GM12875 (cell line): ENCODE data around the gene DDX41.
A peak's percentile ranks its signal among the peaks of the same experiment; 100 is the strongest.

Source experiments
- H3K4me3 ChIP-seq: one replicate; pipeline ENCODE4 v1.5.1; 2011; ENCODE audit warnings: low read depth, low read length, control low read depth
- CTCF ChIP-seq: IDR thresholded peaks from 2 replicates; pipeline ENCODE4 v1.5.1; 2011; ENCODE audit warnings: low read depth, mild to moderate bottlenecking, control low read depth, inconsistent platforms, low read length, moderate library complexity, borderline replicate concordance; ENCODE audit not compliant: insufficient read depth

The DDX41 gene

DNA sequence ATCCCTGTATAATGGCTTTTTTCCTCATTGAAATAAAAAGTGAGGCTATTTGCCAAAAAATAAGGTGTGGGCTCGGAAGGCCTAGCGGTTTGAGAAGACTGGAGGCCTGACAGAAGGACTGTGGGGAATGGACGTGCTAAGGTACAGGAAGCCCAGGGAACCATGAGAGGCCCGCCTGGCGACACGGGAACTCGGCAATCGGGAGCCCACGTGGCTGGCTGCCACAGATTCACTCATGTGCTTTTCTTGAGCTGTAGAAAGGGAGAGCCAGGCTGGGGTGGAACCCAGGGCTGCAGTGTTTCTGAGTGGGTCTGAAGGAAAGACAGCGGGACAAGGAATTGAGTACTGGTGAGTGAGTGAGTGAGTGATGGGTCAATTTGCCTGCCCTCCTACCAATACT, 11.9 kb upstream of the DDX41 start:
- TF ChIP-seq CTCF = no peak
- H3K4me3 ChIP-seq = no peak overlapping the region

GRCh38 chr5:177527595-177527994, 10.8 kb upstream of the DDX41 start:
- no peak for TF ChIP-seq CTCF
- H3K4me3 ChIP-seq = no peak overlapping the region

- TF ChIP-seq CTCF = no peak
- H3K4me3 ChIP-seq = no peak overlapping the region
These were observed 10.0 kb upstream of the DDX41 start for GRCh38 chr5:177526791-177527190.

DNA sequence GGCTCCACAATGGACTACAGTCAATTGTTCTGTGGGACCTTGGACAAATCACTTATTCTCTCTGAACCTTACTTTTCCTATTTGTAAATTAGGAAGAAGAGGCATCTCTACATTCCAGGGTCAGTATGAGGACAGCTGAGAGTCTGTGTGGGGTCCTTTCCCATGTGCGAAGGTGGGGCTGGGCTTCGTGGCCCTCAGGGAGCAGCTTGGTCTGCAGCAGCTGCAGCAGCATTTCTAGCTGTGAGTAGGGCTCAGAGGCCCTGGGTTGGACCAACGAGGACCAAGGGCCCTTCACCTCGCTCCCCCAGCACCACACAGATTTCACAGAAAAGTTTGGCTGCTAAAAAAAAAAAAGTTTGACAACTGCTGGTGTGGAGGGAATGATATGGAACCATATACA, 9.4 kb upstream of the DDX41 start:
- no peak for TF ChIP-seq CTCF
- H3K4me3 ChIP-seq = no peak overlapping the region

DNA sequence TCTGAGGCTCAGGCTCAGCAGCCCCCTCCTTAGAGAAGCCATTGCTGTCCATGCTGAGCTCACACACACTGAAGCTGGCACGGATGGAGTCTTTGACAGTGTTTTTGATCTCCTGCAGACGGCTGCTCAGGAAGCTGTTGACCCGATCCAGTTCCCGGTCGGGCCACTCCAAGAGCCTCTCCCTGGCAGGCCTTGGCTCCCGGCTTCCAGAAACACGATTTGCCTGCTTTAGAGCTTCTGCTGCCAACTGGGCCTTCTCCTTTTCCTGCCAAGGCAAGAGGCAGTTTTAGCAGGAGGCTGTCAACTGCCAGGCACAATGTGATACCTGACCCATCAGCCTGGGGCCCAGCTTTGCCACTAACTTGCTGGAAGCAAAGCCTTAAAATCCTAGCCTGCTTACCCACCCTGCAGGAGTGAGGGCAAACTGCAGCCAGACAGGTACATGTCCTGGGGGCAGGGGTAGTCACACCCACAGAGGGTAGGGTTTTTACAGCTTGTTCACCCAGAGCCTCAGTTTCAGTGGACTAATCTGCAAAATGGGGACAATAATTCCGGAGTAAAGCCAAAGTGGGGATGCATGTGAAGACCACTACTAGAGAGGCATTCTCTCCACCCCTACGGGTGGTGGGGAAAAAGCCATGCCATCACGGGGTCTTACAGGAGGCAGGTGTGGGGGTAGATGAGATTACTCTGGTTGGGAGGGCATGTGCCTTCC, 8.3 kb upstream of the DDX41 start:
- 0 out of 2 replicates have a peak, but pooled peaks have one; percentile 1 for TF ChIP-seq CTCF
- no peak overlapping the region for H3K4me3 ChIP-seq

DNA sequence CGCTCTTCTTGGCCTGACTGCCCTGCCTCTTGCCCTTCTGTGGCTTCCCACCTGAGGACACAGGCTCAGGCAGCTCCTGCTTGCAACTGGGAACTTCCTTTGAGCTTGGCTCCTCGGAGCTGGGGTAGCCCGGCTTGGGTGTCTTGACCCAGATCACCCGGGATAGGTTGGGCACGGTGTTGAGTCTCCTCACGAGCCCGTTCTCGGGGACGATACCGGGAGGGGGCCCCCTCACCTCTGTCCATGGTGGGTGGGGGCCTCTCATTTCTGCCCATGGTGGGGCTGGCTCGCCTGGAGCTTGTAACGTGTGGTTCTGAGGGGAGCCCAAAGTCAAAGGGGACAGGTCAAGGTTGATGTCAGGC, 7.8 kb upstream of the DDX41 start:
- H3K4me3 ChIP-seq = no peak overlapping the region
- TF ChIP-seq CTCF = no peak

DNA sequence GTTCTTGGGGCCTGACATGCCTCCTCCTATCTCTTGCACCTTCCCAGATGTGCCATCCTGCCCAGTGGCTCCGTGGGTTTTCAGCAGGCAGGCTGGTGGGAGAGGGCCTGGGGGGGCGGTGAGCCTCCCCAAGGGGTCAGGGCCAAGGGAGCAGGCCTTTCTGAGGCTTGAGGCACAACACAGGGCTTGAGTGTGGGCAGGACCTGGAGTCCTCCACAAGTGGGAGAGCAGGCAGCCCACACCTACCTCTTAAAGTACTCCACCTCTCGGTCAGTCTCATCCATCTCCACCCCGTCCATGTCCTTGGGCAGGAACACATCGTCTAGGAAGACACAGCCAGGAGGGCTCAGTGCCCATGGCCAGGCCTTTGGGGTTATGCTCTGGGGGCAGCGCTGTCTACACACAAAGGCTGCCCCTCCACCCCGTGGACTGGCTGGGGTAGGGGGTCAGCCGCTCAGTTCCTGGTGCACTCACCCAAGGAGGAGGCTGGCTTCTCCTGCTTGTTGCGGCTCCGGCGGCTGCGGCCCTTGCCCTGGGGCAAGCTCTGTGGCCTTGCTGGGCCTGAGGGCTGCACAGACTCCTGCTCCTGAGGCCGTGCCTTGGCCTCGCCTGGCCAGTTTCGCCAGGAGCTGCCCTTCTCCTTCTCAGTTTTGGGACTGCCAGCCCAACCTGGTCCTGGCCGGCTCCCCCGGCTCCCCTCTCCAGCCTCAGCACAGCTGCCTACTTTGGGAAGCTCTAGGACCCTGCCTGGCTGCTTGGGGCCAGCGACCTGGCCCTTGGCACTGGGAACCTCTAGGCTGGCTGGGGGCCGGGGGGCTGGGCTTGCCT, 7.2 kb upstream of the DDX41 start:
- no peak for TF ChIP-seq CTCF
- no peak overlapping the region for H3K4me3 ChIP-seq
